ENCODE measurements around the gene JAKMIP2.
"Not testable (repeated sequence)": the region's sequence is repeated elsewhere in the genome, so short reads cannot be mapped to it uniquely, and the experiment has no call there.

Gene JAKMIP2

GRCh38 chr5:147813696-147814095, 31.2 kb upstream of the JAKMIP2 start:
- DNase-seq (ENCODE audit: insufficient read length, low spot score): no peak
- no peak for TF ChIP-seq POU2F2 (IDR thresholded peaks at IDR 0.05; ENCODE audit: low read depth, low read length)
- TF ChIP-seq SPI1 (IDR thresholded peaks at IDR 0.05; ENCODE audit: low read depth, low read length): no peak
- no peak for TF ChIP-seq POLR2AphosphoS5 (IDR thresholded peaks at IDR 0.05; ENCODE audit: low read depth, low read length)
- TF ChIP-seq POLR2A (IDR thresholded peaks at IDR 0.05; ENCODE audit: low read depth, low read length): no peak
- TF ChIP-seq TAF1 (IDR thresholded peaks at IDR 0.05; ENCODE audit: low read depth, low read length): no peak
- TF ChIP-seq PAX5 (IDR thresholded peaks at IDR 0.05; ENCODE audit: insufficient read depth, low read length, severe bottlenecking): no peak
- FAIRE-seq: no peak

GRCh38 chr5:147809830-147810666, 27.5 kb upstream of the JAKMIP2 start:
- FAIRE-seq (no peak), DNase-seq (ENCODE audit: insufficient read length, low spot score) (no peak)
- TF ChIP-seq SPI1 (IDR thresholded peaks at IDR 0.05; ENCODE audit: low read depth, low read length): no peak
- no peak for TF ChIP-seq POLR2A (IDR thresholded peaks at IDR 0.05; ENCODE audit: low read depth, low read length)
- TF ChIP-seq PAX5 (IDR thresholded peaks at IDR 0.05; ENCODE audit: insufficient read depth, low read length, severe bottlenecking): no peak
- TF ChIP-seq TAF1 (IDR thresholded peaks at IDR 0.05; ENCODE audit: low read depth, low read length): no peak
- TF ChIP-seq POLR2AphosphoS5 (IDR thresholded peaks at IDR 0.05; ENCODE audit: low read depth, low read length): no peak
- no peak for TF ChIP-seq POU2F2 (IDR thresholded peaks at IDR 0.05; ENCODE audit: low read depth, low read length)

GRCh38 chr5:147805030-147805454, 22.5 kb upstream of the JAKMIP2 start:
- FAIRE-seq (no peak), DNase-seq (ENCODE audit: insufficient read length, low spot score) (no peak)
- TF ChIP-seq POLR2A (IDR thresholded peaks at IDR 0.05; ENCODE audit: low read depth, low read length) (no peak), SPI1 (IDR thresholded peaks at IDR 0.05; ENCODE audit: low read depth, low read length) (peak; percentile 52)

- TF ChIP-seq TAF1 (IDR thresholded peaks at IDR 0.05; ENCODE audit: low read depth, low read length) (no peak), POLR2A (IDR thresholded peaks at IDR 0.05; ENCODE audit: low read depth, low read length) (no peak), SPI1 (IDR thresholded peaks at IDR 0.05; ENCODE audit: low read depth, low read length) (no peak), PAX5 (IDR thresholded peaks at IDR 0.05; ENCODE audit: insufficient read depth, low read length, severe bottlenecking) (no peak), POU2F2 (IDR thresholded peaks at IDR 0.05; ENCODE audit: low read depth, low read length) (no peak), POLR2AphosphoS5 (IDR thresholded peaks at IDR 0.05; ENCODE audit: low read depth, low read length) (no peak)
- FAIRE-seq (no peak), DNase-seq (ENCODE audit: insufficient read length, low spot score) (no peak)
Observed at GRCh38 chr5:147804334-147804733, 21.8 kb upstream of the JAKMIP2 start.

GRCh38 chr5:147803926-147804325, 21.4 kb upstream of the JAKMIP2 start:
- FAIRE-seq (no peak), DNase-seq (ENCODE audit: insufficient read length, low spot score) (no peak)
- TF ChIP-seq SPI1 (IDR thresholded peaks at IDR 0.05; ENCODE audit: low read depth, low read length): no peak
- no peak for TF ChIP-seq POLR2A (IDR thresholded peaks at IDR 0.05; ENCODE audit: low read depth, low read length)
- no peak for TF ChIP-seq POLR2AphosphoS5 (IDR thresholded peaks at IDR 0.05; ENCODE audit: low read depth, low read length)
- no peak for TF ChIP-seq PAX5 (IDR thresholded peaks at IDR 0.05; ENCODE audit: insufficient read depth, low read length, severe bottlenecking)
- TF ChIP-seq POU2F2 (IDR thresholded peaks at IDR 0.05; ENCODE audit: low read depth, low read length): no peak
- no peak for TF ChIP-seq TAF1 (IDR thresholded peaks at IDR 0.05; ENCODE audit: low read depth, low read length)

GRCh38 chr5:147803161-147803560, 20.6 kb upstream of the JAKMIP2 start:
- not testable (repeated sequence) for DNase-seq (ENCODE audit: insufficient read length, low spot score); FAIRE-seq

- no peak for DNase-seq (ENCODE audit: insufficient read length, low spot score)
- no peak for FAIRE-seq
- TF ChIP-seq PAX5 (IDR thresholded peaks at IDR 0.05; ENCODE audit: insufficient read depth, low read length, severe bottlenecking) (no peak), TAF1 (IDR thresholded peaks at IDR 0.05; ENCODE audit: low read depth, low read length) (no peak), SPI1 (IDR thresholded peaks at IDR 0.05; ENCODE audit: low read depth, low read length) (no peak), POLR2AphosphoS5 (IDR thresholded peaks at IDR 0.05; ENCODE audit: low read depth, low read length) (no peak), POU2F2 (IDR thresholded peaks at IDR 0.05; ENCODE audit: low read depth, low read length) (no peak), POLR2A (IDR thresholded peaks at IDR 0.05; ENCODE audit: low read depth, low read length) (no peak)
Observed at GRCh38 chr5:147801461-147801860, 18.9 kb upstream of the JAKMIP2 start.

- FAIRE-seq (no peak), DNase-seq (ENCODE audit: insufficient read length, low spot score) (no peak)
- TF ChIP-seq PAX5 (IDR thresholded peaks at IDR 0.05; ENCODE audit: insufficient read depth, low read length, severe bottlenecking) (no peak), POLR2A (IDR thresholded peaks at IDR 0.05; ENCODE audit: low read depth, low read length) (no peak), TAF1 (IDR thresholded peaks at IDR 0.05; ENCODE audit: low read depth, low read length) (no peak), SPI1 (IDR thresholded peaks at IDR 0.05; ENCODE audit: low read depth, low read length) (no peak), POU2F2 (IDR thresholded peaks at IDR 0.05; ENCODE audit: low read depth, low read length) (no peak), POLR2AphosphoS5 (IDR thresholded peaks at IDR 0.05; ENCODE audit: low read depth, low read length) (no peak)
Observed at GRCh38 chr5:147800491-147800890, 18.0 kb upstream of the JAKMIP2 start.

- TF ChIP-seq TAF1 (IDR thresholded peaks at IDR 0.05; ENCODE audit: low read depth, low read length) (no peak), PAX5 (IDR thresholded peaks at IDR 0.05; ENCODE audit: insufficient read depth, low read length, severe bottlenecking) (no peak), POU2F2 (IDR thresholded peaks at IDR 0.05; ENCODE audit: low read depth, low read length) (no peak), POLR2AphosphoS5 (IDR thresholded peaks at IDR 0.05; ENCODE audit: low read depth, low read length) (no peak), POLR2A (IDR thresholded peaks at IDR 0.05; ENCODE audit: low read depth, low read length) (no peak), SPI1 (IDR thresholded peaks at IDR 0.05; ENCODE audit: low read depth, low read length) (no peak)
- FAIRE-seq (no peak), DNase-seq (ENCODE audit: insufficient read length, low spot score) (no peak)
Observed at GRCh38 chr5:147796556-147797308, 14.2 kb upstream of the JAKMIP2 start.

Data from GM12891 (cell line).